Measurements from ENCODE around the gene MYLK. TPM values are rescaled to one million over a fixed set of nuclear protein-coding genes. Genes with fewer than 3 reads are reported as not detected.

Gene MYLK
- total and polyA plus RNA-seq, 9 of the 15 experiments (the other 6 are each of a cell fraction or from before 2014, with no cell fraction given): 0.11 to 0.53 (median 0.18) TPM; not detected in 2

DNA sequence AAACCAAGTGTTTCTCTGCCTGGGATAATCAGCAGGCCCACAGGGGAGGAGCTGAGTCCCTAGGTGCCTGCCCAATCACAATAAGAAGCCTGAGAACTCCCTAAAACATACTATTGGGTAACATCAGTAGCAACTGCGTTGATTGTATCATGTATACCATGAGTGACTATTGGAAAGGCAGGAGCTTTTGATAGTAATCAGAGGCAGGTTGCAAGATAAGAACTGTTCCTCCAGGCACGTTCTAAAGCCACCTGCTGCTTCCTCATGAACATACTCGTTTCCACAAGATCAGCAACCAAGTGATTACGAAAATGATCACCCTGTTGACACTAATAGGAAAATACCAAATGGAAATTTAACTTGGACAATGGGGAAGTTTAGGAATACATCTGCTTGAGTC lies 6.7 kb downstream of the MYLK start (continued):
- TF ChIP-seq, protein P1, sequence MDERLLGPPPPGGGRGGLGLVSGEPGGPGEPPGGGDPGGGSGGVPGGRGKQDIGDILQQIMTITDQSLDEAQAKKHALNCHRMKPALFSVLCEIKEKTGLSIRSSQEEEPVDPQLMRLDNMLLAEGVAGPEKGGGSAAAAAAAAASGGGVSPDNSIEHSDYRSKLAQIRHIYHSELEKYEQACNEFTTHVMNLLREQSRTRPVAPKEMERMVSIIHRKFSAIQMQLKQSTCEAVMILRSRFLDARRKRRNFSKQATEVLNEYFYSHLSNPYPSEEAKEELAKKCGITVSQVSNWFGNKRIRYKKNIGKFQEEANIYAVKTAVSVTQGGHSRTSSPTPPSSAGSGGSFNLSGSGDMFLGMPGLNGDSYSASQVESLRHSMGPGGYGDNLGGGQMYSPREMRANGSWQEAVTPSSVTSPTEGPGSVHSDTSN (CRISPR knock-in tag; IDR thresholded peaks at IDR 0.05; ENCODE audit: low read depth): no peak
- TF ChIP-seq, protein P1 (tag; conservative IDR thresholded peaks at IDR 0.05; ENCODE audit: low read depth): no peak

DNA sequence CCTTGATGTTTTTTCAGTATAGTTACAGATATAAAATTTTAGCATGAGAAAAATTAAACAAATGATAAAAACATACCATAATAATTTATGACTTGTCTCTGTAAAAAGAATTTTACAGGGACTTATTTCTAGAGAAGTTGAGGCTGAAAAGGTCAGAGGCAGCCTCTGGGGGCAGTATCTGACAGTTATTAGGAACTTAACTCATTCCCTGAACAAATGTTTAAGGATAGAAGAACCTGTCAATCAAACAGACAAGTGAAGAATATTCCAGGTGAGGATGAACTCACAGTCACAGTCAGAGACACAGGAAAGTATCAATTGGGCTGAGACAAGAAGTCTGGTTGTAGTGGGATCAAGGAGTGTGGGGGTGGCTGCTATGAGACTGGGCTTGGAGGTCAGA lies 7.3 kb downstream of the MYLK start:
- H3K79me2 ChIP-seq (ENCODE audit: control insufficient read depth, insufficient read depth, low read length): no peaks in the 10 kb centered on the region
- BruUV-seq (replicated peaks): no TSS peak
- in situ Hi-C loops (cut with MboI): no loop called here
- ChIA-PET CTCF (ENCODE audit: low intra/inter-chr PET ratio) (no interaction called here), POLR2A (no interaction called here)
- no peak overlapping the region for H2AFZ ChIP-seq (ENCODE audit: low read depth, low read length)
- no peaks in the 10 kb centered on the region; a peak in 1 of 5 replicates for H3K27me3 ChIP-seq (ENCODE audit: control insufficient read depth in 2 of 2, insufficient read depth in 2 of 2, low read length in 2 of 2)
- no peaks in the 10 kb centered on the region for H3K36me3 ChIP-seq (ENCODE audit: control insufficient read depth, insufficient read depth, low read length)
- no peaks in the 10 kb centered on the region for H3K4me1 ChIP-seq (replicated peaks in 1 of 2; ENCODE audit: control insufficient read depth in 2 of 2, insufficient read depth in 2 of 2, low read length in 2 of 2)
- no peak overlapping the region for H3K4me2 ChIP-seq (ENCODE audit: insufficient read depth, low read length)
- DNase-seq (ENCODE audit: extremely low read depth in 1 of 4, low spot score in 3 of 4): no peak
- intact Hi-C loops (cut with micrococcal nuclease): no loop called here
- TF ChIP-seq, protein P2, sequence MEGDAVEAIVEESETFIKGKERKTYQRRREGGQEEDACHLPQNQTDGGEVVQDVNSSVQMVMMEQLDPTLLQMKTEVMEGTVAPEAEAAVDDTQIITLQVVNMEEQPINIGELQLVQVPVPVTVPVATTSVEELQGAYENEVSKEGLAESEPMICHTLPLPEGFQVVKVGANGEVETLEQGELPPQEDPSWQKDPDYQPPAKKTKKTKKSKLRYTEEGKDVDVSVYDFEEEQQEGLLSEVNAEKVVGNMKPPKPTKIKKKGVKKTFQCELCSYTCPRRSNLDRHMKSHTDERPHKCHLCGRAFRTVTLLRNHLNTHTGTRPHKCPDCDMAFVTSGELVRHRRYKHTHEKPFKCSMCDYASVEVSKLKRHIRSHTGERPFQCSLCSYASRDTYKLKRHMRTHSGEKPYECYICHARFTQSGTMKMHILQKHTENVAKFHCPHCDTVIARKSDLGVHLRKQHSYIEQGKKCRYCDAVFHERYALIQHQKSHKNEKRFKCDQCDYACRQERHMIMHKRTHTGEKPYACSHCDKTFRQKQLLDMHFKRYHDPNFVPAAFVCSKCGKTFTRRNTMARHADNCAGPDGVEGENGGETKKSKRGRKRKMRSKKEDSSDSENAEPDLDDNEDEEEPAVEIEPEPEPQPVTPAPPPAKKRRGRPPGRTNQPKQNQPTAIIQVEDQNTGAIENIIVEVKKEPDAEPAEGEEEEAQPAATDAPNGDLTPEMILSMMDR (IDR thresholded peaks at IDR 0.05 in 2 of 3, conservative IDR thresholded peaks at IDR 0.05 in 1 of 3; ENCODE audit: insufficient read depth in 2 of 3, low read depth in 1 of 3, low read length in 3 of 3): peak in 2 of 3 experiments; percentile 16 to 29; a peak in 2 of 6 replicates
- no peak for TF ChIP-seq TOE1 (IDR thresholded peaks at IDR 0.05; ENCODE audit: borderline replicate concordance)
- no peak for TF ChIP-seq TOE1 (CRISPR knock-in tag; IDR thresholded peaks at IDR 0.05; ENCODE audit: borderline replicate concordance, low read depth)
- peak; percentile 76 for TF ChIP-seq PKNOX1 (IDR thresholded peaks at IDR 0.05)
- TF ChIP-seq, protein P1 (CRISPR knock-in tag; IDR thresholded peaks at IDR 0.05; ENCODE audit: low read depth): no peak
- TF ChIP-seq, protein P1 (tag; conservative IDR thresholded peaks at IDR 0.05; ENCODE audit: low read depth): peak; percentile 27; the same call in 1 of the 2 replicates
- TF ChIP-seq MEIS2 (IDR thresholded peaks at IDR 0.05; ENCODE audit: partially characterized antibody): no peak
- H3K4me3 ChIP-seq: no peak overlapping the region
- H3K9me3 ChIP-seq (replicated peaks; ENCODE audit: control insufficient read depth, insufficient read depth, low read depth, low read length): no peaks in the 10 kb centered on the region
- no peak overlapping the region for H3K9ac ChIP-seq (ENCODE audit: insufficient read depth in 1 of 2, low read depth in 2 of 2, low read length in 2 of 2)
- ATAC-seq: no peak
- no peak for FAIRE-seq
- H4K20me1 ChIP-seq (replicated peaks; ENCODE audit: control insufficient read depth, insufficient read depth, low read length): no peaks in the 10 kb centered on the region
- no peak overlapping the region for H3K27ac ChIP-seq (ENCODE audit: extremely low read depth, low read depth, low read length)
- H3K9me1 ChIP-seq (ENCODE audit: control insufficient read depth, insufficient read depth, low read length): no peaks in the 10 kb centered on the region

Measured in K562 (cell line).